ENCODE measurements around the gene CEP43.

The CEP43 gene

DNA sequence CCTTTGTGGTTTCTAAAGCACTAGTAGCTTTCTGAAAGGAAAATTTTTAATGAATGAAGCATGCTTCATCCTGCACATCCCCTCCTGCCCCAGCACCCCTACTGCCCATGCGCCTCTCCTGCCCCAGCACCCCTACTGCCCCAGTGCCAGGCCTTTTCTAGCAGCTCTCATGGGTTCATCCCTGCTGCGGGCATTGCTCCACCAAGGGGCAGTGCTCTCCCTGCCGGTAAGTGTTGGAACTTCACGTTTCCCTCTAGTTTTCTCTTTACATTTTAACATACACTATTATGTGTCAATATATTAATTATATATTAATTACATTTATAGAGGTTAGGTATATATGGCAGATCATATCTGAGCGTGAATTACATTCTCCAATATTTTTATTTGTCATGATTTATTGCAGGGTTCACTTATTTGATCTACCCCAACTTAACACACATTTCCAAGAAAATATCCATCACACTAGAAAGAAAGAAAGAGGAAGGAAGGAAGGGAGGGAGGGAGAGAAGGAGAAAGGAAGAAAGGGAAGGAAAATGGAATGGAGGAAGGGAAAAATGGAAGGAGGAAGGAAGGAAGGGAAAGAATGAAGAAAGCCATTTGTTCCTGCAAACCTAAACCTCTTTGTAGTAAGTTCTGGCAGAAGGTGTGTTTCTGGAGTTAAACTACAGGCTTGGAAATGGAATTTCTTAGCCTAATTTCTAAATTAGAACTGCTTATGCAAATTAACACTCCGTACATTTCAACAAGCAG, 46.8 kb downstream of the CEP43 start:
- no peaks in the 10 kb centered on the region for H3K27me3 ChIP-seq (ENCODE audit: insufficient read depth, low read length)
- peaks cover 61% of the 10 kb centered on the region for H3K4me1 ChIP-seq (ENCODE audit: insufficient read depth, low read length, severe bottlenecking)
- H3K79me2 ChIP-seq (ENCODE audit: insufficient read depth, low read length) = no peaks in the 10 kb centered on the region
- TF ChIP-seq, protein P1, sequence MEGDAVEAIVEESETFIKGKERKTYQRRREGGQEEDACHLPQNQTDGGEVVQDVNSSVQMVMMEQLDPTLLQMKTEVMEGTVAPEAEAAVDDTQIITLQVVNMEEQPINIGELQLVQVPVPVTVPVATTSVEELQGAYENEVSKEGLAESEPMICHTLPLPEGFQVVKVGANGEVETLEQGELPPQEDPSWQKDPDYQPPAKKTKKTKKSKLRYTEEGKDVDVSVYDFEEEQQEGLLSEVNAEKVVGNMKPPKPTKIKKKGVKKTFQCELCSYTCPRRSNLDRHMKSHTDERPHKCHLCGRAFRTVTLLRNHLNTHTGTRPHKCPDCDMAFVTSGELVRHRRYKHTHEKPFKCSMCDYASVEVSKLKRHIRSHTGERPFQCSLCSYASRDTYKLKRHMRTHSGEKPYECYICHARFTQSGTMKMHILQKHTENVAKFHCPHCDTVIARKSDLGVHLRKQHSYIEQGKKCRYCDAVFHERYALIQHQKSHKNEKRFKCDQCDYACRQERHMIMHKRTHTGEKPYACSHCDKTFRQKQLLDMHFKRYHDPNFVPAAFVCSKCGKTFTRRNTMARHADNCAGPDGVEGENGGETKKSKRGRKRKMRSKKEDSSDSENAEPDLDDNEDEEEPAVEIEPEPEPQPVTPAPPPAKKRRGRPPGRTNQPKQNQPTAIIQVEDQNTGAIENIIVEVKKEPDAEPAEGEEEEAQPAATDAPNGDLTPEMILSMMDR (IDR thresholded peaks at IDR 0.05; ENCODE audit: low read length) = peak; percentile 56
- no peak for TF ChIP-seq EZH2 (IDR thresholded peaks at IDR 0.05; ENCODE audit: borderline replicate concordance, low read length)
- no peaks in the 10 kb centered on the region for H3K9me2 ChIP-seq (ENCODE audit: low read depth, low read length)
- peak overlapping the region; percentile 81; the same call in 1 of the 2 replicates for H3K4me2 ChIP-seq (ENCODE audit: low read length)
- H3K27ac ChIP-seq (ENCODE audit: low read depth, low read length, poor library complexity, severe bottlenecking) = peak overlapping the region; percentile 91
- H3K36me3 ChIP-seq (ENCODE audit: insufficient read depth, low read length) = no peaks in the 10 kb centered on the region
- H2AFZ ChIP-seq (ENCODE audit: low read length) = no peak overlapping the region
- H3K9ac ChIP-seq (ENCODE audit: low read length) = no peak overlapping the region; the same call in 1 of the 2 replicates
- H3K4me3 ChIP-seq (ENCODE audit: low read depth, low read length, poor library complexity, severe bottlenecking) = no peak overlapping the region
- no peaks in the 10 kb centered on the region for H3K9me3 ChIP-seq (ENCODE audit: low read length)
- peaks cover 7% of the 10 kb centered on the region; the same call in 1 of the 2 replicates for H3F3A ChIP-seq (ENCODE audit: insufficient read depth, low read length)
- no peaks in the 10 kb centered on the region for H4K20me1 ChIP-seq (ENCODE audit: insufficient read depth, low read length)

DNA sequence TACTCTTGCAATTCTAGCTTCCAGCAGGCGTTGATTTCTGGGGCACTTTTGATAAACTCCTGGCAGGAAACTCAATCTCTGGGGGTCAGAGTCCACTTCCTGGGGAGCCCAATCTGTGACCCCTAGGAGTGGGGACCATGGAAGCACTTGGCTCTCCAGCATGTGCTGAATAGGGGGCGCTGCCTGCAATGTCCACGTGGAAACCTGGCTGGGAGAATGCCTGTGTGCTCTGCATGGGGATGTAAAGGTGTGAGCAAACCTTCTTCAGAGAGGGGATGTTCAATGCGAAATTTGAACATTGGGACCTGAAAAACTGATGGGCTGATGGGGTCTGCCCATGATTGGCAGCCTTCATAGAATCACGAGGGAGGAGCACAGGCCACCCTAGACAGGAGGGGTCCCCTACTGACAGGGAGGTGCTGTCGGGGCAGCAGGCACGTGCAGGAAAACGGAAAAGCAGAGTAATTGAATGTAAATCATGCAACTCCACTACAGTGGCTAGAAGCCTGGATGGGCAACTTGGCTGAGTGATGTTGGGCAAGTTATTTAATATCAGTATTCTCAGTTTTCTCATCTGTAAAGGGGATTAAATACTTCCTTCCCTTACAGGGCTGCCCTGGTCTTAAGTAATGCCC, 47.8 kb downstream of the CEP43 start:
- H4K20me1 ChIP-seq (ENCODE audit: insufficient read depth, low read length) = no peaks in the 10 kb centered on the region
- peaks cover 55% of the 10 kb centered on the region for H3K4me1 ChIP-seq (ENCODE audit: insufficient read depth, low read length, severe bottlenecking)
- H3K27ac ChIP-seq (ENCODE audit: low read depth, low read length, poor library complexity, severe bottlenecking) = peak overlapping the region; percentile 91
- peak overlapping the region; percentile 68; the same call in 1 of the 2 replicates for H2AFZ ChIP-seq (ENCODE audit: low read length)
- H3F3A ChIP-seq (ENCODE audit: insufficient read depth, low read length) = peaks cover 7% of the 10 kb centered on the region; the same call in 1 of the 2 replicates
- H3K36me3 ChIP-seq (ENCODE audit: insufficient read depth, low read length) = no peaks in the 10 kb centered on the region
- H3K9me3 ChIP-seq (ENCODE audit: low read length) = no peaks in the 10 kb centered on the region
- peak overlapping the region; percentile 66 for H3K9ac ChIP-seq (ENCODE audit: low read length)
- TF ChIP-seq, protein P1 (IDR thresholded peaks at IDR 0.05; ENCODE audit: low read length) = peak; percentile 52
- TF ChIP-seq EZH2 (IDR thresholded peaks at IDR 0.05; ENCODE audit: borderline replicate concordance, low read length) = no peak
- no peaks in the 10 kb centered on the region for H3K79me2 ChIP-seq (ENCODE audit: insufficient read depth, low read length)
- H3K4me2 ChIP-seq (ENCODE audit: low read length) = peak overlapping the region; percentile 81
- no peaks in the 10 kb centered on the region for H3K27me3 ChIP-seq (ENCODE audit: insufficient read depth, low read length)
- H3K9me2 ChIP-seq (ENCODE audit: low read depth, low read length) = no peaks in the 10 kb centered on the region
- peak overlapping the region; percentile 51 for H3K4me3 ChIP-seq (ENCODE audit: low read depth, low read length, poor library complexity, severe bottlenecking)

DNA sequence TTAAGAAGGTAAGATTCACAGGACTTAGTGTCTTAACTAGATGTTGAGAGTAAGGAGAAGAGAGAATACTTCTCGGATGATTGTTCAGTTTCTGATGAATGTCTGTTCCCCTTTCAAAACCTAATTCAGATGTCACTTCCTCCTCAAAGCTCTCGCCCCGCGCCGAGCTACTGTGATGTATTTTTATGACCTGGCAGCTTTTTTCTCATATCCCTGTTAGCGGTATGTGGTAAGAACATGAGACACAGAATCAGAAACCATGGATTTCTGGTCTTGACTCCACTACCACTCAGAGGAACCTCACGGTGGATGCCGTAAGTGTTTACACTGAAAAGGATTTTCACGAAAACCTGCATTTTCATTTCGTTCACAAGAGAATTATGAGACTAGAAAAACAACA, 48.4 kb downstream of the CEP43 start:
- Histone ChIP-seq H3K9me2 (ENCODE audit: low read depth, low read length) (no peaks in the 10 kb centered on the region), H2AFZ (ENCODE audit: low read length) (peak overlapping the region; percentile 68), H3K36me3 (ENCODE audit: insufficient read depth, low read length) (no peaks in the 10 kb centered on the region), H3K9ac (ENCODE audit: low read length) (peak overlapping the region; percentile 66), H4K20me1 (ENCODE audit: insufficient read depth, low read length) (no peaks in the 10 kb centered on the region), H3F3A (ENCODE audit: insufficient read depth, low read length) (peaks cover 7% of the 10 kb centered on the region; the same call in 1 of the 2 replicates), H3K4me1 (ENCODE audit: insufficient read depth, low read length, severe bottlenecking) (peaks cover 54% of the 10 kb centered on the region), H3K79me2 (ENCODE audit: insufficient read depth, low read length) (no peaks in the 10 kb centered on the region), H3K27me3 (ENCODE audit: insufficient read depth, low read length) (no peaks in the 10 kb centered on the region), H3K4me2 (ENCODE audit: low read length) (peak overlapping the region; percentile 81), H3K27ac (ENCODE audit: low read depth, low read length, poor library complexity, severe bottlenecking) (peak overlapping the region; percentile 91), H3K9me3 (ENCODE audit: low read length) (no peaks in the 10 kb centered on the region), H3K4me3 (ENCODE audit: low read depth, low read length, poor library complexity, severe bottlenecking) (peak overlapping the region; percentile 51)
- no peak for TF ChIP-seq EZH2 (IDR thresholded peaks at IDR 0.05; ENCODE audit: borderline replicate concordance, low read length)
- TF ChIP-seq, protein P1 (IDR thresholded peaks at IDR 0.05; ENCODE audit: low read length) = no peak

Data from OCI-LY1 (cell line).